GM20431 (cell line): ENCODE results near the gene TFAP2C.
"Not testable (repeated sequence)": the region's sequence is repeated elsewhere in the genome, so short reads cannot be mapped to it uniquely, and the experiment has no call there.

Experiments
- in situ Hi-C: fragments of 300-500 bp; cut with MseI, MboI; formaldehyde crosslinking; loops from one replicate; pipeline ENCODE4 v1.15.0; 2020; ENCODE audit warnings: low sequenced_read_pairs; ENCODE audit not compliant: unreplicated experiment

The TFAP2C gene

DNA sequence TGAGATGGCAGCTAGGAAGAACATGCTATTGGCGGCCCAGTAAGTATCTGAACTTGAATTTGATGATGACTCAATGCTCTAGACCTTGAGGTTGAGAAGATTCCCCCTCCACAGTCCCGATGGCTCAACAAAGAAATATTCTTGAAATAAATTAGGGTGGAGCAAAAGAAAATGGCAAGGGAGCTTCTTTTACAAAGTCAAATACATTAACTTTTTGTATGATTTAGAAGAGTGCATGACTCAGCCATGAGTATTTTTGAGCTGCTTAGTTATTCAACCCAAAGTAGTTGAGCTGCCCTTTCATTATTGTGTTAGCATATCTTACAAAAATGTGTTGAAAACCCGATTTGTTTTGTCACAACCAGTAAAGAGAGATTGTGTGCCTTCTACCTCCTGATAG lies 7.6 kb downstream of the TFAP2C start:
- in situ Hi-C loops, result no loop called here

DNA sequence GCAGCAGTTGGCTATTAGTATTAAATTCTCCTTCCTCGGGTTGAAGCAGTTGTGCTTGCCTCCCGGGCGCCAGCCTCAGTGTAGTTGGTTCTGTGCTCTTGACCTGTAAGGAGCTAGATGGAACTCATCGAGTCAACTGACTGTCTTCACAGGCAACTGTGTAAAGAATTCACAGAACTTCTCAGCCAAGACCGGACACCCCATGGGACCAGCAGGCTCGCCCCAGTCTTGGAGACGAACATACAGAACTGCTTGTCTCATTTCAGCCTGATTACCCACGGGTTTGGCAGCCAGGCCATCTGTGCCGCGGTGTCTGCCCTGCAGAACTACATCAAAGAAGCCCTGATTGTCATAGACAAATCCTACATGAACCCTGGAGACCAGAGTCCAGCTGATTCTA lies 8.5 kb downstream of the TFAP2C start:
- in situ Hi-C loops, result no loop called here

DNA sequence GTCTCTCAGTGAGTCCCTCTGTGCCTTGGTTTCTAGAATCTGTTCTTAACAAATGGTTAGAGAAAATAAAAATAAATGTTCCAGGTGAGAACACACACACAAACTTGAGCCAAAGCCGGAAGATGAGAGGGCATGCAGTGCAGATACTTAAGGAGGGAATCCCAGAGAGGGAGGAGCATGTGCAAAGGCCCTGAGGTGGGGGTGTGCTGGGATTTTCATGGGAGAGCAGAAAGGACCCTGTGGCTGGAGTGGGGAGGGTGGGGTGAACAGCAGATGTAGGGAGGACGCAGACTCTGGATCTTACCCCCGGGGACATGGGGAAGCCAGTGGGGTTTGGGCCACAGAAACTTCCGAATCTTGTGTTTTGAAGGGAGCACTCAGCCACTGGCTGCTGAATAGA lies 17.5 kb downstream of the TFAP2C start:
- in situ Hi-C loops, result no loop called here

DNA sequence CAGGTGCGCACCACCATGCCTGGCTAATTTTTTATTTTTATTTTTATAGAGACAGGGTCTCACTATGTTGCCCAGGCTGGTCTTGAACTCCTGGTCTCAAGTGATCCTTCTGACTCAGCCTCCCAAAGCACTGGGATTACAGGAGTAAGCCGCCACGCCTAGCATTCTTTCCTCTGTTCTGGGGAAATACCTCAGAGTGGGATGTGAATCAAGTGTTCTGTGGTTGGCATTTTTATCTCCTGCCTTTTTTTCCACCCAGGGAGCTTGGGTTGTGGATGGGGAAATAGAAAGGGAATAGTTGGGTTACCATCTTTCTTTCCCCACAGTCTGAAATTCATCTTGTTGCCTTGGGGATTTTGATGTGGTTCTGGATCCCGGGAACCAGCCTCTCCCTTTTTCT lies 24.1 kb downstream of the TFAP2C start:
- in situ Hi-C loops, result no loop called here

DNA sequence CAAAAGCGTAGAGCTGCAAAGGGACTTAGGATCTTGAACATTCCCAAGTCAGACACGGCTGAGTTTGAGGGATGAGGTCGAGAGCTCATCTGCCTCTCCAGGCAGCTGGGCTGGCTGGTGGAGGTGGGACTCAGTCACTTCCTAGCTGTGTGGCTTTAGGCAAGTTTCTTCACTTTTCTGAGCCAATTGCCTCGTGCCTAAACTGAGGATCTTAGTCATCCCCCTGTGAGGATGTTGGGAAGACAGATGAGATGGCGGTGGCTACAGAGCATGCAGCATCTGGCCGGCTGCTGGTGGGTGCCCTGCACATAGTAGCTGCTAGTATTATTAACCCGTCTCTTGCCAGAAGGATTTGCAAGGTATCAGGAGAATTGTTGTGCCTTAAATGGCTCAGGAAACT lies 27.5 kb downstream of the TFAP2C start:
- in situ Hi-C loops, result no loop called here

DNA sequence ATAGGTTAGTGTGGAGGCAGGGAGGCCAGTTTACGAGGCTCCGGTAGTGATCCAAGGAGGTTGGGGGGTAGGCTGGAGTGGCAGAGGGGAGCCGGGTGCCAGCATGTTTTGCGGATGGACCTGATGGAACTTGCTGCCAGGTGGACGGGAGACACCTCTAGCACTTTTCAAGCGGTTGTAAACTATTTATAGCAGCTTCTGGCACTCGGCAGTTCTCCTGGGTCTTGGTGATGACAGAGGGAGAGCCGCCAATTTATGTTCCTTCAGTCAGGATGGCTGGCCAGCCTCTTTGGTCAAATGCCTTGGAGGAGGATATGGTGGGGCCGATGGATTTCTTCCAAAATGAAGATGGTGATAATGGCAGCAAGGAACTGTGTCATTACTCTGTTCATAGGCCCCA lies 28.8 kb downstream of the TFAP2C start:
- in situ Hi-C loops, result no loop called here

DNA sequence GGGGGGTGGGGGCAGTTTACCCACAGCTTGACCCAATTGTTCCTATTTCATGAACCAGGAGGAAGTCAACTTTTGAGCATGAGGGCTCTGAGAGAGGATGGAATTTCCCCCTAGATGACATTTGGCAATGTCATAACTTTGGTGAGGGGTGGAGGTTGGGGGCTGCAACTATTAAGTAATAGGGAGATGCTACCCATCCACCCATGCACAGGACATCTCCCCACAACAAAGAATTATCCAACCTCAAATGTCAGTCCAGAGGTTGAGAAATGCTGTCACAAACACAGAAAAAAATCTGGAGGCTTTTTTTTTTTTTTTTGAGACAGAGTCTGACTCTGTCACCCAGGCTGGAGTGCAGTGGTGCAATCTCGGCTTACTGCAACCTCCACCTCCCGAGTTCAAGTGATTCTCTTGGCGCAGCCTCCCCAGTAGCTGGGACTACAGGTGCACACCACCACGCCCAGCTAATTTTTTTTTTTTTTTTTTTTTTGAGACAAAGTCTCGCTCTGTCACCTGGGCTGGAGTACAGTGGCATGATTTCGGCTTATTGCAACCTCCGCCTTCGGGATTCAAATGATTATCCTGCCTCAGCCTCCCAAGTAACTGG lies 29.3 kb downstream of the TFAP2C start:
- in situ Hi-C loops, result not testable (repeated sequence)

DNA sequence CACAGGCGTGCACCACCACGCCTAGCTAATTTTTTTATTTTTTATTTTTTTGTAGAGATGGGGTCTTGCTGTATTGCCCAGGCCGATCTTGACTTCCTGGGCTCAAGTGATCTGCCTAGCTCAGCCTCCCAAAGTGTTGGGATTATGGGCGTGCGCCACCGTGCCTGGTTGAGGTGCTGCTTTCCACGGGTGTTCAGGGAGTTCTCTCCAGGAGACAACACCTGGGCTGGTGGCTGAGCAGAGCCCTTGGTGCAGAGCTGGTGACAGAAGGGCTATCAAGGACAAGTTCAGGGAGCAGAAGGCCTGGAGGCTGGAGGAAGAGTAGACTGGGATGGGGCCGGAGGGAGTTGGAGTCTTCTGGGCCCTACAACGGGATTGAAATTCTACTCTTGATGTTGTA lies 34.6 kb downstream of the TFAP2C start:
- in situ Hi-C loops, result no loop called here

DNA sequence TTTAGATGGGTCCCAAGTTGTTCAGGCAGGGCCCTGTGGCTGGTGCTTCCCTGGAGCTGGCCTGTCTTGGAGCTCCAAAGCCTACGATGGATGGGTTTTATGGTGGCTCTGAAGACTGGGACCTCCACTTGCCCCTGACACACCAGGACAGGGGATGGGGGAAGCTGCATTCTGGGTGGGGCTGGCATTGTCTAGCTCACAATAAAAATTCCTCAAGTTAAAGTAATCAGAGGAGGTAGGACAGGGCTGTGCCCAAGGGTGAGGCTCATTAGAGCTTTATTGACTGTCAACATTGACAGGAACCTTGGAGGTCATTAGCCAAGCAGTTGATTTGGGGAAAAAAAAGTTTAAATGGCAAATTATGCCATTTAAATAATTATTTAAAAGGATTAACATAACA lies 35.7 kb downstream of the TFAP2C start:
- in situ Hi-C loops, result no loop called here

DNA sequence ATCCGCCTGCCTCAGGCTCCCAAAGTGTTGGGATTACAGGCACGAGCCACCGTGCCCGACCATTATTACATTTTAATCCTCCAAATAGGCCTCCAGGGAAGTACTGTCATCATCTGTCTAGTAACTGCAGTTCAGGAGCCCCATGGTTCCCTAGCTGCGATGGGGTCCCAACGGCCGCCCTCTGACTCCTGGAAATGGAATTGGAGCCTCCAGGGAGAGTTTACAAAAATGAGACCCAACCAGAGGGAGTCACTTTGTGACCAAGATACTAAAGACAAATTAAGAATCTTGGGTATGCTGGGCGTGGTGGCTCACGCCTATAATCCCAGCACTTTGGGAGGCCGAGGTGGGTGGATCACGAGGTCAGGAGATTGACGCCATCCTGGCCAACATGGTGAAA lies 36.7 kb downstream of the TFAP2C start:
- in situ Hi-C loops, result no loop called here

DNA sequence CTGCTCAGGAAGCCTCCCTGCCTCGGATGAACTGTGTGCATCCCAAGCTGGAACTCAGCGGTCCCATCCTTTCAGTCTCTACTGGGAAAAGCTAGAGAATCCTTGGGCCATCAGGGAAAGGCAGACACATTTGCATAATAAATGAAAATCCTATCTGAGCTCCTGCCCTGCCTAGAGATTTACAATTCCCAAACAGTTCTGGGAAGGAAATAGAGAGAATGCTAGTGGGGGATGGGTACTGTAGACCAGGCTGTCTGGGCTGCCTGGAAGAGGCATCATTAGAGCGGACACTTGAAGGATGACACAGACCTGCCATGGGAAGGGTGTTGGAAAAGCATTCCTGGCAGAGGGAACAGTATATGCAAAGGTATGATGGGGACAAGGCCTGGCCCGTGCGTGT lies 44.3 kb downstream of the TFAP2C start:
- in situ Hi-C loops, result no loop called here

DNA sequence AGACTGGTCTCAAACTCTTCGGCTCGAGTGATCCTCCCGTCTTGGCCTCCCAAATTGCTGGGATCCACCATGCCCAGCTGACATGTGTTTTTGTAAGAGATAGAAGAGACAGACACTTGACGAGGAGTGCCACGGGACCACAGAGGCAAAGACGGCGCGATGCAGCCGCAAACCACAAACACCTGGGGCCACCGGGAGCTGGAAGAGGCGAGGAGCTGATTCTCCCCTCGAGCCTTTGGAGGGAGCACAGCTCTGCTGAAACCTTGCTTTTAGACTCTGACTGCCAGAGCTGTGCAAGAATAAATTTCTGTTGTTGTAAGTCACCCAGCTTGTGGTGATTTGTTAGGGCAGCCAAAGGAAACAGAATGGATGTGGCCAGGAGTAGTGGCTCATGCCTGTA lies 46.9 kb downstream of the TFAP2C start:
- in situ Hi-C loops, result no loop called here

DNA sequence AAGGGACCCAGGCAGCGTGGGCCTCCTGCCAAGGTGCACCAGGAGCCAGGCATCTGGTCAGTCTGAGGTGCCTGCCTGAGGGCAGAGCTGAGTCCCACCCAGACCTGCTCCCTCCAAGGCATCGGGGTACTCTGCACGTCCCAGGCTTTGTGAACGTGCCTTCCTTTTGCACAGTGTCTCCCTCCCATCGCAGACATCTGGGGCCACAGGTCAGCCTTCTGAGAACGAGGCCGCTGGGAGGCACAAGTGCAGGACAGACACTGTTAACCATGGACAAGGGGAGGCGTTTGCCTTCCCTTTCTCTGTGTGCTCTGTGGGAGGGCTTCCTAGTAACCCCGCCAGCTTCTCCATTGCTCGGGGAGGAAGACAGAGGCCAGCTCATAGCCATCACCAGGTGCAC lies 47.6 kb downstream of the TFAP2C start:
- in situ Hi-C loops, result no loop called here

DNA sequence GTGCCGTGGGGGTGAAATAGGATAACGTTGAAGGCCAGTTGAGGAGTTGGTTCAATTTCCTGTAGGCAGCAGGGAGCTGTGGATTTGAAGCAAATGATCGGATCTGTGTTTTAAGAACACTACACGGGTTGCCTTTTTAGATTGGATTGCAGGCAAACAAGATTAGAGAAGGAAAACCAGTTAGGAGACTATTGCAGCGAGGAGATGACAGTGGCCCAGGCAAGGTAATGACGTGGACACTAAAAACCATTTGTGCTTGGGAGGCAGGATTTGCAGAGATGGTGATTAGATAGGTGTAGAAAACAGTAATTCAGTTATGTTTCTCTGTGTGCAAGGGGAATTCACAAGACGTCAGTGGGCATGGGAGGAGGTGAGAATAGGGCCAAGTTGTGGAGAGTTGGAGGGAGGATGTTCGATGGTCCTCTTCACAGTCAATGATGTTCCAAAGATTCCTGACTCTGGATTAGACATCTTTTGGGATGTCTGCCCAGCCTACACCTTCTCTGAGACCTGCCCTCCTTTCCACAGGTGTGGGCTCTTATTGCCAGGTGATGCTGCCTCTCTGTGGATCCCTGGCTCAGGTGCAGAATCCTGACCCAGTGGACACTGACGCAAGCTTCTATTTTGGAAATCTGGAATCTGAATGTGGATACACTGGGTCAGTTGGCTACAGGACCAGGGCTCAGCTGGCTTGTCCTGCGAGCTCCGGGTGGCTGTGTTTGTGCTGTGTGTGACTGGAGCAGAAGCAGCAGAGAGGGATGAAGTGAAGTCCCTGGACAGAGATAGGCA lies 54.2 kb downstream of the TFAP2C start:
- in situ Hi-C loops, result no loop called here

DNA sequence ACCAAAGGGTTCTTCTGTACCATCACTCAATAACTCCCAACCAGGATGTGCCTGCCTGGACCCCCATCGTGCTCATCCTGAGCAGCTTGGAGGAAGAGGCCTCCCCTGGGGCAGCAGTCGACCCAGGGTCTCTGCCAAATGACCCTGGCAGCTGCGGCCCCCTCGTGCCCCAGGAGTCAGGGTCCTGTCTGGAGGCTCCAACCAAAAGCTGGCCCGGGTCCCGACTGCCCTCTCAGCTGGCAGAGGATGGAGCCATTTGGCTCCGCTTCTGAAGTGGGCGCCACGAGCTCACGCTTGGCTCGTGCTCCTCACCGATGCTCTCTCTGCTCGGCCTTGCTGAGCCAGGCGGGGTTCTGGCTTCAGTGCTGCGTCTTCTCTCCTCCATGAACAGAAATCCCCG lies 56.8 kb downstream of the TFAP2C start:
- in situ Hi-C loops, result no loop called here

DNA sequence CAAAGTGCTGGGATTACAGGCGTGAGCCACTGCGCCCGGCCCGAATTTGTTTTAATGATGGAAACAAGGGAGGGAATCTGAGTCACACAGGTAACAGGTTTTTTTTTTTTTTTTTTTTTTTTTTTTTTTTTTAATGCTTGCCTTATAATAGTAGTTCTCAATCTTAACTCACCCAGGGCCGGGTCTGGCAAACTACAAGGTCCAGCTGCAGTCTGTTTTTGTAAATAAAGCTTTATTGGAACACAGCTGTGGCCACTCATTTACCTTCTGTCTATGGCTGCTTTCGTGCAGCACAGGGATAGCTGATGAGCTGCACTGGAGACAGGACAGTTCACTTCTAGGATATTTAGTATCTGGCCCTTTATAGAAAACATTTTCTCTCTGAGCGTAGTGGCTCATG lies 58.0 kb downstream of the TFAP2C start:
- in situ Hi-C loops, result no loop called here

DNA sequence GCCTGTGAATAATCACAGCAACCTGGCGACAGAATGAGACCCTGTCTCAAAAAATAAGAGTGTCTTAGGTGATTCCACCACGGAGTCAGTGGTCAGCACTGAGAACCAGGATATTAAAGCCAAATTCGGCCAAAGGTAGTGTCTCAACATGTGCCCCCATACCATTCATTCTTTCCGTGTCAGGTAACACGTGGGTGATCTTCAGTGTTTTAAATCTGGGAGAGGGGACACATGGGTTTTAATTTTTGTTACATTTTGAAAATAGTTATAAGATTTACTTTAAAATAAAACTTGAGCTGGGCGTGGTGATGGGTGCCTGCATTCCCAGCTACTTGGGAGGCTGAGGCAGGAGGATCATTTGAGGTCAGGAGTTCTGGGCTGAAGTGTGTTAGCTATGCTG lies 59.0 kb downstream of the TFAP2C start:
- in situ Hi-C loops, result no loop called here
